Panc1 (cell line): ENCODE measurements around the gene ATG14. TPM values are rescaled to one million over a fixed set of nuclear protein-coding genes. Genes with fewer than 3 reads are reported as not detected.

Experiments
- ATAC-seq: fragments of 200-7000 bp; cut with Tn5 transposase; 2 replicates; pipeline ENCODE4 v1.9.1; 2020; ENCODE audit warnings: mild to moderate bottlenecking, moderate library complexity
- BruUV-seq: library from RNA; stranded (reverse); fragments of 400-500 nt; replicated peaks from 2 replicates; lab custom pipeline; 2021; lab: Mats Ljungman, UMichigan
- CTCF ChIA-PET: fragments of 300-600 bp; sonication (Branson Sonifier 250); formaldehyde crosslinking; loops from one replicate; lab custom pipeline; 2022; ENCODE audit warnings: antibody characterized with exemption; lab: Charles Lee
- POLR2A ChIA-PET: fragments of 300-600 bp; sonication (Branson Sonifier 250); formaldehyde crosslinking; loops from one replicate; lab custom pipeline; 2022; ENCODE audit warnings: antibody characterized with exemption; lab: Charles Lee
- DNase-seq: peaks from one replicate; pipeline ENCODE4 v3.0.0-alpha.2; 2010; ENCODE audit warnings: low read depth, low spot score
- H3K27ac ChIP-seq: 2 replicates; pipeline ENCODE4 v1.5.1; 2011; ENCODE audit warnings: mild to moderate bottlenecking, low read length, inconsistent platforms
- H3K27me3 ChIP-seq: fragments of 200-500 bp; sonication (Bioruptor generic); 2 replicates; pipeline ENCODE4 v1.6.0; 2014; ENCODE audit warnings: low read length, inconsistent platforms; ENCODE audit not compliant: control insufficient read depth, insufficient read depth
- H3K36me3 ChIP-seq: fragments of 200-500 bp; sonication (Bioruptor generic); 2 replicates; pipeline ENCODE4 v1.5.1; 2014; ENCODE audit warnings: inconsistent platforms, mild to moderate bottlenecking, low read length, moderate library complexity; ENCODE audit not compliant: control insufficient read depth, insufficient read depth
- H3K4me1 ChIP-seq: 2 replicates; pipeline ENCODE4 v1.5.1; 2011; ENCODE audit warnings: inconsistent platforms, mild to moderate bottlenecking, low read length, moderate library complexity; ENCODE audit not compliant: control insufficient read depth, insufficient read depth
- H3K4me3 ChIP-seq, 2 experiments: 2 replicates each; pipeline ENCODE4 v1.5.1; 2011 to 2012; ENCODE audit warnings: low read depth in 2 of 2, low read length in 2 of 2, mild to moderate bottlenecking in 2 of 2, inconsistent platforms in 1 of 2, moderate library complexity in 1 of 2
- H3K9me3 ChIP-seq: fragments of 200-500 bp; sonication (Bioruptor generic); 2 replicates; pipeline ENCODE4 v1.5.1; 2014; ENCODE audit warnings: low read depth, mild to moderate bottlenecking, inconsistent platforms, low read length, moderate library complexity; ENCODE audit not compliant: control insufficient read depth, insufficient read depth
- POLR2AphosphoS5 ChIP-seq: IDR thresholded peaks from 2 replicates; pipeline ENCODE4 v1.6.1; 2012; ENCODE audit warnings: mild to moderate bottlenecking, low read depth, low read length, moderate library complexity
- REST ChIP-seq, 2 experiments: IDR thresholded peaks; 2 replicates each; pipeline ENCODE4 v1.6.1; 2011 to 2012; ENCODE audit warnings: low read depth in 2 of 2, control low read depth in 1 of 2, low read length in 1 of 2, mild to moderate bottlenecking in 1 of 2, moderate library complexity in 1 of 2; ENCODE audit not compliant: insufficient read depth in 1 of 2
- SIN3A ChIP-seq: IDR thresholded peaks from 2 replicates; pipeline ENCODE4 v1.6.1; 2012; ENCODE audit warnings: low read depth, mild to moderate bottlenecking, low read length, moderate library complexity, borderline replicate concordance; ENCODE audit not compliant: insufficient read depth
- TCF7L2 ChIP-seq: IDR thresholded peaks from 2 replicates; pipeline ENCODE4 v1.6.1; 2011; ENCODE audit warnings: mild to moderate bottlenecking, low read depth, low read length, inconsistent platforms
- in situ Hi-C: cut with HindIII; loops from 2 replicates; pipeline ENCODE4 v1.10.0; 2016; ENCODE audit warnings: low sequenced_read_pairs, low pct_unique_long_range_greater_than_20kb
- intact Hi-C: fragments of 100-400 bp; cut with micrococcal nuclease; formaldehyde crosslinking; loops from one replicate; pipeline ENCODE4 v1.10.0; 2022; ENCODE audit not compliant: unreplicated experiment
- total RNA-seq: library from RNA; stranded (reverse); gene quantifications from one replicate; pipeline ENCODE4 v1.2.1, GENCODE V29; 2021; ENCODE audit not compliant: unreplicated experiment
- TF ChIP-seq, protein P1 (sequence below): fragments of 450-650 bp; IDR thresholded peaks from 2 replicates; pipeline ENCODE4 v1.5.1; 2017; ENCODE audit warnings: mild to moderate bottlenecking

Gene ATG14
- total RNA-seq, 1 experiment from 2014 or later, result 7.1 TPM

DNA sequence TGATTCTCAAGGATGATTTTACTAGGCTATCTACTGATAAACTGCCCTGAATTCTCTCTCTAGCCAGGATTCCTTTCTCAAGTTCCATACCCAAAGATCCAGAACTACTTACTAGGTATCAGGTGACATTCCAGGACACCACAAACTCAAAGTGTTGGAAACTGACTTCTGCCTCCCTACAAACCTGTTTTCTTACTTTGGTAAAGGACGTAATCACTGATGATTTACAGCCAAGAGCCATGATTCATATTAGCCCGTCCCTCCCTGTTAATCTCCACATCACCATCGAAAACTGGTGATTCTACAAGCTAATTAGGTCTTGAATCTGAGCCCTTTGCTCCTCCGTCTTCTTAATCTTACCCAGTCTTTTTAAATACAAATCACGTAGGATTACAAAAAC is 1.0 kb upstream of the ATG14 start:
- in situ Hi-C loops, result no loop called here
- CTCF ChIA-PET, result no interaction called here

DNA sequence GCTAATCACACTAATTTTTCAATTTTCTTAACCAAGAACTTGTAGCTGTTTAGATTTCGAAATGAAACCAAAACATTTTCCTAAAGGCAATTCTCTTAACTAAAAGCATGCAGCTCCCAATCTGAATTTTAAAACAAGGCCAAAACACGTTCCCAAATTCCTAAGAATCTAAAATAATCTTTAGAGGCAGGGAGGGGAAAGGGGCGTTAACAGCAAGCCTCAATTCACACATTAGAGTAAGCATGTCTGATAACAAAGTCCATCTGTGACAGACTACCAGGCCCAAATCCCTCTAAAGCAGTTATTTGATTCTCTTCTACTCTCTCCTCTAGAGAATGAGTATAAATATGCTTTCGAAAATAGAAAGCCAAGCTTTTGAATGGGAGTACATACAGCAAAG is 754 bp downstream of the ATG14 start:
- no TSS peak for BruUV-seq
- peaks cover 3% of the 10 kb centered on the region; the same call in 1 of the 2 replicates for H3K27me3 ChIP-seq
- H3K9me3 ChIP-seq, result no peaks in the 10 kb centered on the region
- no peaks in the 10 kb centered on the region; the same call in 1 of the 2 replicates for H3K36me3 ChIP-seq
- H3K27ac ChIP-seq, result peak overlapping the region; percentile 95
- H3K4me3 ChIP-seq, result peak overlapping the region; percentile 76 to 86
- no peak for DNase-seq
- ATAC-seq, result no peak
- TF ChIP-seq POLR2AphosphoS5 (no peak), REST (IDR thresholded peaks at IDR 0.05; ENCODE audit: insufficient read depth in 1 of 2, low read depth in 2 of 2, low read length in 1 of 2) (no peak), SIN3A (no peak), TCF7L2 (no peak)
- TF ChIP-seq, protein P1, sequence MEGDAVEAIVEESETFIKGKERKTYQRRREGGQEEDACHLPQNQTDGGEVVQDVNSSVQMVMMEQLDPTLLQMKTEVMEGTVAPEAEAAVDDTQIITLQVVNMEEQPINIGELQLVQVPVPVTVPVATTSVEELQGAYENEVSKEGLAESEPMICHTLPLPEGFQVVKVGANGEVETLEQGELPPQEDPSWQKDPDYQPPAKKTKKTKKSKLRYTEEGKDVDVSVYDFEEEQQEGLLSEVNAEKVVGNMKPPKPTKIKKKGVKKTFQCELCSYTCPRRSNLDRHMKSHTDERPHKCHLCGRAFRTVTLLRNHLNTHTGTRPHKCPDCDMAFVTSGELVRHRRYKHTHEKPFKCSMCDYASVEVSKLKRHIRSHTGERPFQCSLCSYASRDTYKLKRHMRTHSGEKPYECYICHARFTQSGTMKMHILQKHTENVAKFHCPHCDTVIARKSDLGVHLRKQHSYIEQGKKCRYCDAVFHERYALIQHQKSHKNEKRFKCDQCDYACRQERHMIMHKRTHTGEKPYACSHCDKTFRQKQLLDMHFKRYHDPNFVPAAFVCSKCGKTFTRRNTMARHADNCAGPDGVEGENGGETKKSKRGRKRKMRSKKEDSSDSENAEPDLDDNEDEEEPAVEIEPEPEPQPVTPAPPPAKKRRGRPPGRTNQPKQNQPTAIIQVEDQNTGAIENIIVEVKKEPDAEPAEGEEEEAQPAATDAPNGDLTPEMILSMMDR, result no peak
- ChIA-PET POLR2A (no interaction called here), CTCF (no interaction called here)
- intact Hi-C loops, result no loop called here
- in situ Hi-C loops, result no loop called here
- peaks cover 15% of the 10 kb centered on the region for H3K4me1 ChIP-seq

More for the DNA sequence above, 1.0 kb upstream of the ATG14 start:
- no peaks in the 10 kb centered on the region for H3K9me3 ChIP-seq
- peaks cover 3% of the 10 kb centered on the region; the same call in 1 of the 2 replicates for H3K27me3 ChIP-seq
- peaks cover 15% of the 10 kb centered on the region for H3K4me1 ChIP-seq
- DNase-seq (no peak), ATAC-seq (no peak)
- intact Hi-C loops, result no loop called here
- TF ChIP-seq POLR2AphosphoS5 (no peak), TCF7L2 (no peak), REST (IDR thresholded peaks at IDR 0.05; ENCODE audit: insufficient read depth in 1 of 2, low read depth in 2 of 2, low read length in 1 of 2) (no peak), SIN3A (no peak)
- TF ChIP-seq, protein P1, result no peak
- POLR2A ChIA-PET, result no interaction called here
- no peak overlapping the region; a peak in 1 of 4 replicates for H3K4me3 ChIP-seq
- H3K27ac ChIP-seq, result peak overlapping the region; percentile 95
- no TSS peak for BruUV-seq
- H3K36me3 ChIP-seq, result no peaks in the 10 kb centered on the region; the same call in 1 of the 2 replicates
